ENCODE results near the gene PLIN4. TPM values are rescaled to one million over a fixed set of nuclear protein-coding genes. Genes with fewer than 3 reads are reported as not detected.
"Not testable (repeated sequence)": the region's sequence is repeated elsewhere in the genome, so short reads cannot be mapped to it uniquely, and the experiment has no call there.

PLIN4 gene
- total and polyA plus RNA-seq, 9 donors, result 1.4 to 4.5 (median 2.8) TPM

DNA sequence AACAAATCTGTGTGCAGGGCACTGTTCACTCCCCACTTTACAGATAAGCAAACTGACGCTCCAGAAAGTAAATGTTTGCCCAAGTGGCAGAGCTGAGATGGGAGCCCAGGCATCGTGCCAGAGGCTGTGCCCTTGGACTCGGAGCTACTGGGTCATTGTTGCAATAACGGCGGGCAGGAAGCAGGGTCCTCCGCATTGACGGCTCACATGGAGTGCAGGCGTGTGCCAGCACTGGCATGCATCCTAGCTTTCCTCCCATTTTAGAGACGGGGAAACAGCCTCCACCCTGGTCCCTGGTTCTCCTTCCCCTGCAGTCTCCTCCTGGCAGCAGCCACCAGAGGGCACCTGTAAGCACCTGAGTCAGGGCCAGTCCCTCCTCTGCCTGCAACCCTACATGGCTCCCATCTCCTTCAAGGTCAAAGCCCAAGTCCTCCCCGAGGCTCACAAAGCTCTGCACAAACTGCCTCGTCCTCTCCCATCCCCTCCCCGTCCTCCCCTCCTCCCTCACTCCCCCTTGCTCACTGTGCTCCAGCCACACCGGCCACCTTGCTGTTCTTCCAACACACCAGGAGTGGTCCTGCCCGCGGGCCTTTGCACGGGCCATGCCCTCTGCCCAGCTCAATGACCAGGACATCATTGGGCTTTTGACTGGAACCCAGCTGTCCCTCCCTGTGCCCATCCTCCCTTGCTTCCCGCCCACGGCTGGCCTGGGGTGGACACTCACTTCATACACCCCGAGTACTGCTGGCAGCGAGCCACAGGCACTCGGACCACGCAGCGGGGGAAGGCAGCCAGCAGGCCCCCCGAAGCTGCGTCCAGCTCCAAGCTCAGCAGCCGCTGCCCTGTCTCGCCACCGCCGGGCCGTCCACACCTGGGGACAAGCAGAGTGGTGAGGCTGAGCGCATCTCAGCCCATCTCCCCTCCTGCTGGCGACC is 29.3 kb upstream of the PLIN4 start:
- Histone ChIP-seq H3K27ac (ENCODE audit: low read length) (no peak overlapping the region), H3K36me3 (ENCODE audit: control insufficient read depth, insufficient read depth, low read length) (peaks cover 26% of the 10 kb centered on the region)
- WGBS (ENCODE audit: insufficient coverage), result 79% methylated on average over 28 of the region's 32 CpGs

DNA sequence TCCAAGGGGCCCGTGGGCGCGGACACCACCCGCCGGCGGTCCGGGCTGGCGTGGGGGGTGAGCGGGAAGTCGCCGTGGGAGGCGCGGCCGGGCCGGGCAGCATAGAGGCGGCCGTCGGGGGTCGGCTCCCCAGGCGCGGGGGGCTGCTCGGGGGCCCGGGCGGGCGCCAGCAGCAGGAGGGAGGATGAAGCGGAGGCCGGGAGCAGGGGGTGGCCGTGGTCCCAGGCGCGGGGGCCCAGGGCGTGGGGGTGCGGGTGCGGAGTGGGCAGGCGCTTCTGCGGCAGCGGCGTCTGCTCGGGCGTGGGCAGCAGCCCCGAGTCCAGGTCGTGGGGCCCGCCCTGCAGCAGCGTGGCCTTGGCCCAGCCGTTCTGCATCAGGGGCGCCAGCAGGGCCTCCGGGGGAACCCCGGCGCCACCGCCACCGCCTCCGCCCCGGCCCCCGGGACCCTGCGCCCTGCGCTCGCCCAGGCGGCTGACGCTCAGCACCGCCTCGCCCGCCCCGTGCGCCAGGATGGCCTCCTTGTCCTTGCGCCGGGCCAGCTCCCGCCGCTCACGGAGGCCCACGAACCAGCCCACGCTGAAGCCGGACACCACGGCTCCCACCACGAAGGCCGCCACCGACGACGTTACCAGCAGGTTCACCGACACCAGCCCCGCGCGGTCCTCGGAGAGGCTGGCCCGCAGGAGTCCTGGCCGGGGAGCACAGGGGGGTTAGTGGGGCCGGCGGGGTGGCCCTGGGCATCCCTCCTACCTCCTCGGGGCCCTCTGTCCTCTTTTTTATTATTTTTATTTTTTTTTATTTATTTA is 25.8 kb upstream of the PLIN4 start:
- Histone ChIP-seq H3K4me3 (ENCODE audit: low read length) (no peak overlapping the region), H3K27me3 (ENCODE audit: control insufficient read depth, insufficient read depth, low read length) (no peaks in the 10 kb centered on the region), H3K27ac (ENCODE audit: low read length) (no peak overlapping the region), H3K9me3 (replicated peaks; ENCODE audit: control insufficient read depth, low read depth, low read length) (peaks cover 8% of the 10 kb centered on the region), H3K4me1 (ENCODE audit: control insufficient read depth, insufficient read depth, low read length) (no peaks in the 10 kb centered on the region), H3K36me3 (ENCODE audit: control insufficient read depth, insufficient read depth, low read length) (peaks cover 9% of the 10 kb centered on the region)
- 91% methylated on average over 80 of the region's 87 CpGs for WGBS (ENCODE audit: insufficient coverage)
- no peak for DNase-seq

More for the DNA sequence above, 29.3 kb upstream of the PLIN4 start:
- Histone ChIP-seq H3K27me3 (ENCODE audit: control insufficient read depth, insufficient read depth, low read length) (no peaks in the 10 kb centered on the region), H3K9me3 (replicated peaks; ENCODE audit: control insufficient read depth, low read depth, low read length) (no peaks in the 10 kb centered on the region), H3K4me3 (ENCODE audit: low read length) (no peak overlapping the region), H3K4me1 (ENCODE audit: control insufficient read depth, insufficient read depth, low read length) (no peaks in the 10 kb centered on the region)
- DNase-seq, result no peak

DNA sequence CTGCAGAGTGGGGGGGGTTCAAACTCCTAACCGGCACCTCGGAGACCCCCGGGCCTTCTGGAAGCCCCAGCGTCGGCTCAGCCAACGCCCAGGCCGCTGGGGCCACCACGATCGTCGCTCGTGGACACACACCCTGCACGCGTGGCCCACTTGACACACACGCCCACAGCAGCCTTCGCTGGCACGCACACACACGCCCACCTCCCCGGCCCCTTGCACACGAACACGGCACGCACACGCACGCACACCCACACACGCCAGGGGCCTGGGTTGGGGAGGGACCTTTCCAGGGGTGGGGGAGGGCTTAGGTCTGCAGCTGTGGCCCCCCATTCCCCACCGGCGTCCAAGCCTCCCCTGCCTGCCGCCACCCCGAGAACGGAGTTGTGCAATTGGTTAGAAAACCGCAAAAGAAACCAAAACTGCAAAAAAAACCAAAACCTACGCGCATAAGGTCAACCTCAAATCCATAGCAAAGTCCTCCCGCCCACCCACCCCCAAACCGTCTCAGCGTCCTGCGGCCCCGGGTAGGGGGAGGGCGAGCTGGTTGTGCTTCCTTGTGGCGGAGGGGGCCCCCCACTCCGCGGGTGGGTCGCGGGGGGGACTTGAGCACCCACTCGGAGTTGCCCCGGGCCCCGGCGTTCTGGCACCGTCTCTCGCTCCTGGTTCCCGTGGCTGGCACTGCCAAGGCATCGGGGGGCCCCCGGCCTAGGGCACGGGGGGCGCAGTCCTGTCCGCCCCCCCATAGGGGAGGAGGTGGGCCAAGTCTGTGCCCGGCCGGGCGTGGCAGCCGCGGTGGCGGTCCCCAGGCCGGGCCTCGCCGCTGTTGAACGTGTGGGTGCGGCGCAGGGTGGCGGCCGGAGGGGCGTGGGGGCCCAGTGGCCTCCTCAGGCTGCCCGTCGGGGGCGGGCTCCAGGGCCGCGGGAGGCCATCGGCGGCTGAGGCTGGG is 24.9 kb upstream of the PLIN4 start:
- no peaks in the 10 kb centered on the region for H3K27me3 ChIP-seq (ENCODE audit: control insufficient read depth, insufficient read depth, low read length)
- DNase-seq, result no peak
- 78% methylated on average over 47 of the region's 77 CpGs for WGBS (ENCODE audit: insufficient coverage)
- H3K4me1 ChIP-seq (ENCODE audit: control insufficient read depth, insufficient read depth, low read length), result peaks cover 3% of the 10 kb centered on the region
- H3K27ac ChIP-seq (ENCODE audit: low read length), result no peak overlapping the region
- H3K4me3 ChIP-seq (ENCODE audit: low read length), result no peak overlapping the region
- peaks cover 4% of the 10 kb centered on the region for H3K36me3 ChIP-seq (ENCODE audit: control insufficient read depth, insufficient read depth, low read length)
- peaks cover 8% of the 10 kb centered on the region for H3K9me3 ChIP-seq (replicated peaks; ENCODE audit: control insufficient read depth, low read depth, low read length)

DNA sequence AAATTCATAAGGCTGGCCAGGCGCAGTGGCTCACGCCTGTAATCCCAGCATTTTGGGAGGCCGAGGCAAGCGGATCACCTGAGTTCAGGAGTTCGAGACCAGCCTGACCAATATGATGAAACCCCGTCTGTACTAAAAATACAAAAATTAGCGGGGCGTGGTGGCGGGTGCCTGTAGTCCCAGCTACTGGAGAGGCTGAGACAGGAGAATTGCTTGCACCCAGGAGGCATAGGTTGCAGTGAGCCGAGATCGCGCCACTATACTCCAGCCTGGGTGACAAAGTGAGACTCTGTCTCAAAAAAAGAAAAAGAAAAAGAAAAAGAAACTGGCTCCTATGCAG is 23.5 kb upstream of the PLIN4 start:
- not testable (repeated sequence) for H3K27me3 ChIP-seq (ENCODE audit: control insufficient read depth, insufficient read depth, low read length); H3K4me3 ChIP-seq (ENCODE audit: low read length)
- WGBS (ENCODE audit: insufficient coverage), result 85% methylated on average over 9 of the region's 12 CpGs

DNA sequence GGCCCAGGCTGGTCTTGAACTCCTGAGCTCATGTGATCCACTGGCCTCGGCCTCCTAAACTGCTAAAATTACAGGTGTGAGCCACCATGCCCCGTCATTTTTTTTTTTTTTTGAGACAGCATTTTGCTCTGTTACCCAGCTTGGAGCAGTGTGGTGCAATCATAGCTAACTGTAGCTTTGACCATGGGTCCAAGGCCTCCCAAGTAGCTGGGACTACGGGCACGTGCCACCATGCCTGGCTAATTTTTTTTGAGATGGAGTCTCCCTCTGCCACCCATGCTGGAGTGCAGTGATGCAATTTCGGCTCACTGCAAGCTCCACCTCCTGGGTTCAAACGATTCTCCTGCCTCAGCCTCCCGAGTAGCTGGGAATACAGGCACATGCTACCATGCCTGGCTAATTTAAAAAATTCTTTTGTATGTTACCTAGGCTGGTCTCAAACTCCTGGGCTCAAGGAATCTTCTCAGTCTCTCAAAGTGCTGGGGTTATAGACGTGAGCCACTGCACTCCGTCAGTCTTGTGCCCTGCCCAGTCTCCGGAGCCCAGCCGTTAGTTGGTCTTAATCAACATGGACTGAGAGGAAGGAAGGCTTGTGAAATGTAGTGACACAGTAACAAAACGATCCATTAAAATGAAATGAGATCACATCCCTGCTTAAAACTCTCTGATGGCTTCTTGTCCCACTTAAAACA is 23.0 kb upstream of the PLIN4 start:
- peaks cover 17% of the 10 kb centered on the region for H3K4me1 ChIP-seq (ENCODE audit: control insufficient read depth, insufficient read depth, low read length)
- H3K27ac ChIP-seq (ENCODE audit: low read length), result no peak overlapping the region
- no peaks in the 10 kb centered on the region for H3K27me3 ChIP-seq (ENCODE audit: control insufficient read depth, insufficient read depth, low read length)
- H3K9me3 ChIP-seq (replicated peaks; ENCODE audit: control insufficient read depth, low read depth, low read length), result peaks cover 8% of the 10 kb centered on the region
- WGBS (ENCODE audit: insufficient coverage), result 89% methylated on average over 4 of the region's 12 CpGs
- no peaks in the 10 kb centered on the region for H3K36me3 ChIP-seq (ENCODE audit: control insufficient read depth, insufficient read depth, low read length)
- no peak for DNase-seq
- H3K4me3 ChIP-seq (ENCODE audit: low read length), result no peak overlapping the region

More for the DNA sequence above, 23.5 kb upstream of the PLIN4 start:
- H3K36me3 ChIP-seq (ENCODE audit: control insufficient read depth, insufficient read depth, low read length); H3K9me3 ChIP-seq (replicated peaks; ENCODE audit: control insufficient read depth, low read depth, low read length); H3K27ac ChIP-seq (ENCODE audit: low read length); DNase-seq: not testable (repeated sequence)
- peaks cover 14% of the 10 kb centered on the region for H3K4me1 ChIP-seq (ENCODE audit: control insufficient read depth, insufficient read depth, low read length)

DNA sequence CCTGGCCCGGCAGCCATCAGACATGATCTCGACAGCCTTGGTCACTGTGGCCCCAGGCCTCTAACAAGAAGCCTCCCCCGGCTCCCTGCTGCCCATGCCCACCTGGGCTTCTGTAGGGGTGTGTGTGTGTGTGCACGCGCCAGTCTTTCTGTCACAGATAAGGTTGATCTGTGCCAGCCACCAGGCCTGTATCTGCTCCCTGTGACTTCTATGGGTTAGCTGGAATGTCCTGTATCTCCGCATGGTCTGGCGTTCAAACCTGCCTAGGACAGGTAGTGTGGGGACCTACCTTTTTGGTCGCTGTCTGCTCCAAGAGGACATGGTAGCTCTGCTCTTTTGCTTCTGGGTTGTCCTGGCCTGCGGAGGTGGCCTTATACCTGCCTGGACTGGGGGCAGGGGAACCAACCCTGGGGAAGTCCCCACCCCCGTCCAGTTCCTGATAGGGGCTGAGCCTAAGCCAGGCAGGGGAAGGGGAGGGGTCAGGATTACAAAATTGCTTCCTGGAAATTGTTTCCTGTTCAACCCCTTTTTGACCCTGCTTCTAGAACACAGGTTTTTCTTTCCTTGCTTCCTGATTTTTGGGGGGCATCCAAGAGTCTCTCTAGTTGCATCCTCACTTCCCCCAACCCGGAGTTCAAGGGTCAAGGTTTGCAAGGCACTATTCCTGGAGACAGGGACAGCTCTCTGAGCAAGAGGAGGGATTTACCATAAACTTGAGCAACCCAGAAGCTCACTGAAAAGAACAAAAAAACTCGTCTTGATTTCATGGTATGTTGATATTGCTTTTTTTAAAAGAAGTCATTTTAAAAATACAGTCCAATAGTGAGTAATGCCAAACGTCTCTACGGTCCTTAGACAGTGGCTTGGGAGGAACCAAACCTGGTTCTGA is 21.7 kb upstream of the PLIN4 start, which contains the start of gene LRG1:
Gene LRG1, minus strand, starts transcription at position 344 of the 889 bp plus-strand sequence. Its CDS starts 23 bp downstream, at position 321.
- peaks cover 8% of the 10 kb centered on the region for H3K9me3 ChIP-seq (replicated peaks; ENCODE audit: control insufficient read depth, low read depth, low read length)
- H3K4me1 ChIP-seq (ENCODE audit: control insufficient read depth, insufficient read depth, low read length), result peaks cover 25% of the 10 kb centered on the region
- H3K27me3 ChIP-seq (ENCODE audit: control insufficient read depth, insufficient read depth, low read length), result peaks cover 4% of the 10 kb centered on the region
- H3K36me3 ChIP-seq (ENCODE audit: control insufficient read depth, insufficient read depth, low read length), result no peaks in the 10 kb centered on the region
- 71% methylated on average over 8 of the region's 14 CpGs for WGBS (ENCODE audit: insufficient coverage)
- H3K4me3 ChIP-seq (ENCODE audit: low read length), result no peak within 1 kb of the TSS
- peak; percentile 62 for DNase-seq
- peak within 1 kb of the TSS; percentile 55 for H3K27ac ChIP-seq (ENCODE audit: low read length)

DNA sequence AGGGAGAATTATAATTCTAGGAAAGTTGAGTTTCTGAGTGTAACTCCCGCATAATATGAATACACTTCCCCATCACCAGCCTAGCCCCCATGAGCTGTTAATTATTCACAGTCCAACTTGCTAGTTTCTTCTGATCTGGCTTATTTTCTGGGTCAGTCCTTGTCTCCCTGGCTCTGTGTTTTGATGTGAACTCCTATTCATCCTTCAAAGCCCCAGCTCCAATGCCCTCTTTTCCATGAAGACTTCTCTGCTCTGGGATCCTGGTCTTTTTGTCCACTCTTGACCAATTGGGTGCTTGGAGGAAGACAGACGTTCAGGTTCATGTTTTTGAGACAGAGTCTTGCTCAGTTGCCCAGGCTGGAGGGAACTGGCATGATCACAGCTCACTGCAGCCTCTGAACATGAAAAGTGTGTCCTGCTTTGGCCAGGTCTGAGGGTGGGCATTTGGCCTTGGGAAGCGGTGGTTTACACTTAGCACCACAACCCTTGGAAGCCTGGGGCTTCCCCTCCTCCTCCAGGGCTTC is 20.9 kb upstream of the PLIN4 start:
- H3K9me3 ChIP-seq (replicated peaks; ENCODE audit: control insufficient read depth, low read depth, low read length), result peaks cover 8% of the 10 kb centered on the region
- H3K4me3 ChIP-seq (ENCODE audit: low read length), result no peak overlapping the region
- 50% methylated on average over 1 of the region's 3 CpGs for WGBS (ENCODE audit: insufficient coverage)
- H3K36me3 ChIP-seq (ENCODE audit: control insufficient read depth, insufficient read depth, low read length), result no peaks in the 10 kb centered on the region
- H3K4me1 ChIP-seq (ENCODE audit: control insufficient read depth, insufficient read depth, low read length), result peaks cover 29% of the 10 kb centered on the region
- H3K27me3 ChIP-seq (ENCODE audit: control insufficient read depth, insufficient read depth, low read length), result peaks cover 8% of the 10 kb centered on the region
- DNase-seq, result no peak
- no peak overlapping the region for H3K27ac ChIP-seq (ENCODE audit: low read length)

DNA sequence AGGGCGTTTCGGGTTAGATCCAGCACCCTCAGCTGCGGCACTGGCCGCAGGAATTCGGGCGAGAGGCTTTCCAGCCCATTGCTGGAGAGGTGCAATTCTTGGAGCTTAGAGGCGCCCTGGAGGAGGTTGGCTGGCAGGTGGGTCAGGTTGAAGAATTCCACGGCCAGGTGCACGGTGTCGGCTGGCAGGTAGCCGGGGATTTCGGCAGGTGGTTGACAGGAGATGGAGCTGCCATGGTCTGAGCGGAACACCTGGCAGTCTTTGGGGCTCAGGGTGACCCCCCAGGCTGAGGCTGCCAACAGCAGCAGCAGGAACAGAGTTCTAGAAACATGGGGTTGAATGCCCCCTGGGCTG is 20.3 kb upstream of the PLIN4 start:
- Histone ChIP-seq H3K4me3 (ENCODE audit: low read length) (no peak overlapping the region), H3K36me3 (ENCODE audit: control insufficient read depth, insufficient read depth, low read length) (no peaks in the 10 kb centered on the region)

More for the DNA sequence above, 20.3 kb upstream of the PLIN4 start:
- DNase-seq, result no peak
- Histone ChIP-seq H3K27me3 (ENCODE audit: control insufficient read depth, insufficient read depth, low read length) (peaks cover 8% of the 10 kb centered on the region), H3K27ac (ENCODE audit: low read length) (no peak overlapping the region), H3K9me3 (replicated peaks; ENCODE audit: control insufficient read depth, low read depth, low read length) (peaks cover 8% of the 10 kb centered on the region), H3K4me1 (ENCODE audit: control insufficient read depth, insufficient read depth, low read length) (peaks cover 29% of the 10 kb centered on the region)
- WGBS (ENCODE audit: insufficient coverage), result 88% methylated on average over 13 of the region's 13 CpGs

Measured in muscle of leg (tissue), 11 donors.